IgD-negative memory B cell (primary cell): ENCODE measurements around the gene PTGIS. TPM values are rescaled to one million over a fixed set of nuclear protein-coding genes. Genes with fewer than 3 reads are reported as not detected.

ENCODE experiments used
- H3K27ac Mint-ChIP-seq, 3 donors: one replicate each; pipeline ENCODE4 v1.8.0; 2020 to 2022; ENCODE audit warnings: mild to moderate bottlenecking in 3 of 3, mixed read lengths in 3 of 3, moderate library complexity in 1 of 3
- H3K27me3 Mint-ChIP-seq: one replicate; pipeline ENCODE4 v1.8.0; 2021; ENCODE audit warnings: mixed read lengths
- H3K36me3 Mint-ChIP-seq: one replicate; pipeline ENCODE4 v1.8.0; 2020; ENCODE audit warnings: mild to moderate bottlenecking, mixed read lengths
- H3K4me1 Mint-ChIP-seq, 3 donors: one replicate each; pipeline ENCODE4 v1.8.0; 2020 to 2022; ENCODE audit warnings: mixed read lengths in 3 of 3, mild to moderate bottlenecking in 1 of 3
- H3K4me3 Mint-ChIP-seq, 4 donors: one replicate each; pipeline ENCODE4 v1.8.0; 2020 to 2022; ENCODE audit warnings: mild to moderate bottlenecking in 4 of 4, mixed read lengths in 4 of 4, moderate library complexity in 3 of 4
- H3K9me3 Mint-ChIP-seq, 3 donors: one replicate each; pipeline ENCODE4 v1.8.0; 2020 to 2021; ENCODE audit warnings: mixed read lengths in 3 of 3, mild to moderate bottlenecking in 1 of 3
- polyA plus RNA-seq: library from polyadenylated mRNA; unstranded; fragments of 300-500 nt; fragmentation: Illumina TruSeq; gene quantifications from one replicate; pipeline ENCODE4 v1.2.3, GENCODE V29; 2021

Gene PTGIS
- polyA plus RNA-seq, 1 donor from 2014 or later: not detected

GRCh38 chr20:49479785-49480184, 88.2 kb downstream of the PTGIS start:
- H3K36me3 Mint-ChIP-seq: peaks cover 2% of the 10 kb centered on the region
- peaks cover 0 to 3% (median 0%) of the 10 kb centered on the region in 3 donors for H3K9me3 Mint-ChIP-seq
- peaks cover 34% of the 10 kb centered on the region for H3K27me3 Mint-ChIP-seq
- no peak overlapping the region for H3K27ac Mint-ChIP-seq
- no peak overlapping the region for H3K4me3 Mint-ChIP-seq
- peaks cover 3 to 5% (median 5%) of the 10 kb centered on the region in 3 donors for H3K4me1 Mint-ChIP-seq

- no peaks in the 10 kb centered on the region for H3K36me3 Mint-ChIP-seq
- H3K27ac Mint-ChIP-seq: no peak overlapping the region
- H3K9me3 Mint-ChIP-seq: peaks cover 0 to 1% (median 0%) of the 10 kb centered on the region in 3 donors
- no peaks in the 10 kb centered on the region for H3K4me1 Mint-ChIP-seq
- no peak overlapping the region for H3K4me3 Mint-ChIP-seq
- H3K27me3 Mint-ChIP-seq: peaks cover 28% of the 10 kb centered on the region
Observed at GRCh38 chr20:49478754-49479689, 88.9 kb downstream of the PTGIS start.

- H3K9me3 Mint-ChIP-seq: peaks cover 0 to 1% (median 0%) of the 10 kb centered on the region in 3 donors
- no peaks in the 10 kb centered on the region for H3K36me3 Mint-ChIP-seq
- H3K27me3 Mint-ChIP-seq: peaks cover 28% of the 10 kb centered on the region
- H3K27ac Mint-ChIP-seq: no peak overlapping the region
- H3K4me1 Mint-ChIP-seq: no peaks in the 10 kb centered on the region
- no peak overlapping the region for H3K4me3 Mint-ChIP-seq
Observed at GRCh38 chr20:49478266-49478665, 89.7 kb downstream of the PTGIS start.

DNA sequence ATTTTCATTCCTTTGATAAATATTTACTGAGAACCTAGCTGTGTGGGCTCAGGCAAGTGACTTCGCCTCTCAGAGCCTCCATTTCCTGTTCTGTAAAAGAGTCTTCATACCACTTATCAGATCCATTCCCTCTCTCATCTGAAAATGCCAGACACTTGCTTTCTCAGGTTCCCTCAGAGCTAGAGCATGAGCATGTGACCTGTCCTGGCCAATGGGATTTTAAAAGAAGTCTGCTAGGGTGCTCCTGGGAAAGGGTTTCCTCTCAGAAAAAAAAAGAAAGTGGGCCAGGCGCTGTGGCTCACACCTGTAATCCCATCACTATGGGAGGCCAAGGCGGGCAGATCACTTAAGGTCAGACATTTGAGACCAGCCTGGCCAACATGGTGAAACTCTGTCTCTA, 90.7 kb downstream of the PTGIS start:
- Mint-ChIP-seq H3K36me3 (no peaks in the 10 kb centered on the region), H3K9me3 (peaks cover 0 to 1% (median 0%) of the 10 kb centered on the region in 3 donors), H3K27ac (no peak overlapping the region), H3K4me3 (no peak overlapping the region), H3K27me3 (peaks cover 28% of the 10 kb centered on the region), H3K4me1 (no peaks in the 10 kb centered on the region)

- peaks cover 0 to 1% (median 0%) of the 10 kb centered on the region in 3 donors for H3K9me3 Mint-ChIP-seq
- H3K36me3 Mint-ChIP-seq: no peaks in the 10 kb centered on the region
- H3K27me3 Mint-ChIP-seq: peaks cover 17% of the 10 kb centered on the region
- H3K27ac Mint-ChIP-seq: peak overlapping the region in 1 of 3 donors; percentile 7
- H3K4me3 Mint-ChIP-seq: no peak overlapping the region
- H3K4me1 Mint-ChIP-seq: no peaks in the 10 kb centered on the region
Observed at GRCh38 chr20:49476016-49476355, 92.0 kb downstream of the PTGIS start.

DNA sequence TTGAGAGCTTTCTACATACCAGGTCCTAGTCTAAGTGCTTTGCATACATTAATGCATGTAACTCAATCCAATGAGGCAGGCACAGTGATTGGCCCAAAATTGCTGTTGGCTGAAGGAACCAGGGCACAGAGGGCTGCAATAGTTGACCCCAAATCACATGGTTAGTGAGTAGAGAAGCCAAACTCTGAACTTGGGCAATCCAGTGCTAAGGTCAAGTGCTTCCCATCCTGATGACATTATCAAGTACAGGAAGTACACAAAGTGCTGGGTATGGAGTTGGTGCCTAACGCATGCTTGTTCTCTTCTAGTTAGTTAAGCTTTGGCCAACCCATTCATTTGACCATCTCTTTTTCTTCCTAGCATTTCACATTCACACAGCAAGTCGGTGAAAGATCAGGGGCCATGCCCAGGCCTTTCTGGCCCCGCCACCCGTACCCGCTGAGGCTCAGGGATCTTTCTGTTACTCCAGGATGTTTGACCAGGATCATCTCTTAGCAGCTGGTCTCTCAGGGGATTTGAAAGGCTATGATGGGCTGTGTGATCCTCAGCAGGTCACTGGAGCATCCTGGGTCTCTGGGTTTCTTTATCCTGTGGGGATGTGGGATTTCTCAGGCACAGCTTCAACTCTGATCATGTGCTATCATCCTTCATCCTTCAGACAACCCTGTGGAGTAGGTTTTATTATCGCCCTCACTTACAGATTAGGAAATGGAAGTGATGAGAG, 92.5 kb downstream of the PTGIS start:
- Mint-ChIP-seq H3K4me1 (no peaks in the 10 kb centered on the region), H3K4me3 (no peak overlapping the region), H3K27me3 (peaks cover 13% of the 10 kb centered on the region), H3K9me3 (no peaks in the 10 kb centered on the region), H3K36me3 (no peaks in the 10 kb centered on the region), H3K27ac (no peak overlapping the region)

DNA sequence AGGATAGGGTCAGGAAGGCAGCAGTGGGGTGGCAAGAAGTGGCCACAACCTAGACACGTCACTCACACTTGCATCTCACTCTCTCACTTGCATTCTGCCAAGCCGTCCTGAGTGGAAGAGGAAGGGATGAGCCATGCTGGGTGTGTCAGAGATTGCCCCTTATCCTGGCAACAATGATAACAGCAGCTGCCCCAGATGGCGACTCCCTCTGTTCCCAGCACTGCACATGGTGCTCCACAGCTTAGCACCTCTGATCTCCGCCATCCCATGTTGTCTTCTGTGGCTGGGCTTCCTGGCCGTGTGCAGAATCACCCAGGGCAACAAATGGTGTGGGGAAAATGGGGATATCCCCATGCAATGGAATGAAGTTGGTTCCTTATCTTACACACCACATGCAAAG, 96.5 kb downstream of the PTGIS start:
- Mint-ChIP-seq H3K27me3 (peaks cover 11% of the 10 kb centered on the region), H3K4me1 (no peaks in the 10 kb centered on the region), H3K36me3 (no peaks in the 10 kb centered on the region), H3K4me3 (no peak overlapping the region), H3K27ac (no peak overlapping the region), H3K9me3 (no peaks in the 10 kb centered on the region)

- Mint-ChIP-seq H3K4me1 (no peaks in the 10 kb centered on the region), H3K27ac (no peak overlapping the region), H3K27me3 (peaks cover 11% of the 10 kb centered on the region), H3K36me3 (no peaks in the 10 kb centered on the region), H3K4me3 (no peak overlapping the region), H3K9me3 (no peaks in the 10 kb centered on the region)
Observed at GRCh38 chr20:49470922-49471321, 97.0 kb downstream of the PTGIS start.

DNA sequence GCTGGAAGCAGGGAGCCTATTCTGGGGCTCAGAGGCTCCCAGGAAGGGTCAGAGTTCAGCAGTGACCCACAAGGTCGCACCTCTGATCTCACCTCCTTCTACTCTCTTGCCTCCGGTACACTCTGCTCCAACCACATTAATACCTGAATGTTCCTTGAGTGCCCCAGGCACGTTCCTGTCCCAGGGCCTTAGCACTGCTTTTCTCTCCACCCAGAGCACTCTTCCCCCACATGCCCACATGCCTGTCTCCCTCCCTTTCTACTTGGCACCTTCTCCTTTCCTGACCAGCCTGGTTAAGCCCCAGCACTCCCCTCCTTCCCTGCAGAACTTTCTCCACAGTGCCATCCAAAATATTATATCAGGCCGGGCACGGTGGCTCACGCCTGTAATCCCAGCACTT, 98.9 kb downstream of the PTGIS start:
- Mint-ChIP-seq H3K4me3 (no peak overlapping the region), H3K27me3 (peaks cover 13% of the 10 kb centered on the region), H3K27ac (peak overlapping the region in 1 of 3 donors; percentile 55), H3K36me3 (no peaks in the 10 kb centered on the region), H3K4me1 (no peaks in the 10 kb centered on the region), H3K9me3 (no peaks in the 10 kb centered on the region)

- Mint-ChIP-seq H3K27me3 (peaks cover 13% of the 10 kb centered on the region), H3K4me3 (no peak overlapping the region)
Observed at GRCh38 chr20:49468412-49468811, 99.5 kb downstream of the PTGIS start.

GRCh38 chr20:49466114-49466912, 101.6 kb downstream of the PTGIS start:
- Mint-ChIP-seq H3K9me3 (peaks cover 0 to 3% (median 0%) of the 10 kb centered on the region in 3 donors), H3K27ac (no peak overlapping the region), H3K27me3 (peaks cover 15% of the 10 kb centered on the region), H3K36me3 (no peaks in the 10 kb centered on the region), H3K4me1 (no peaks in the 10 kb centered on the region), H3K4me3 (no peak overlapping the region)

More at GRCh38 chr20:49468412-49468811, 99.5 kb downstream of the PTGIS start:
- Mint-ChIP-seq H3K9me3 (no peaks in the 10 kb centered on the region), H3K4me1 (no peaks in the 10 kb centered on the region), H3K36me3 (no peaks in the 10 kb centered on the region), H3K27ac (no peak overlapping the region)

GRCh38 chr20:49464556-49464955, 103.4 kb downstream of the PTGIS start:
- H3K4me3 Mint-ChIP-seq: no peak overlapping the region
- H3K27me3 Mint-ChIP-seq: peaks cover 18% of the 10 kb centered on the region
- no peak overlapping the region for H3K27ac Mint-ChIP-seq

DNA sequence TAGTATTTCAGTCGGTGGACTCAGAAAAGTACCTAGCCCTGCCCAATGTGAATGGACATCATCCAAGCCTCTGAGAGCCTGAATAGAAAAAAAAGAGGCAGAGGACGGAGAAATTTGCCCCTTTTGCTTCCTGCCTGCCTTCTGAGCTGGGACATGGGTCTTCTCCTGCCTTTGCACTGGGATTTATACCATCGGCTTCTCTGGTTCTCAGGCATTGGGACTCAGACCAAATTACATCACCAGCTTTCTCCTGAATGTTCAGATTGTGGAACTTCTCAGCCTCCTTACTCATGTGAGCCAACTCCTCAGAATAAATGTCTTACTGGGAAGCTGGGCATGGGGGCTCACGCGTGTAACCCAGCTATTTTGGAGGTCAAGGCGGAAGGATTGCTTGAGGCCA, 105.3 kb downstream of the PTGIS start:
- Mint-ChIP-seq H3K4me1 (peaks cover 0 to 2% (median 0%) of the 10 kb centered on the region in 3 donors), H3K27ac (no peak overlapping the region), H3K9me3 (peaks cover 0 to 3% (median 0%) of the 10 kb centered on the region in 3 donors), H3K27me3 (peaks cover 14% of the 10 kb centered on the region), H3K4me3 (no peak overlapping the region), H3K36me3 (peaks cover 2% of the 10 kb centered on the region)

More at GRCh38 chr20:49464556-49464955, 103.4 kb downstream of the PTGIS start:
- Mint-ChIP-seq H3K9me3 (peaks cover 0 to 3% (median 0%) of the 10 kb centered on the region in 3 donors), H3K36me3 (no peaks in the 10 kb centered on the region), H3K4me1 (no peaks in the 10 kb centered on the region)

- peaks cover 0 to 3% (median 0%) of the 10 kb centered on the region in 3 donors for H3K9me3 Mint-ChIP-seq
- H3K4me1 Mint-ChIP-seq: peaks cover 0 to 2% (median 0%) of the 10 kb centered on the region in 3 donors
- H3K4me3 Mint-ChIP-seq: no peak overlapping the region
- peaks cover 2% of the 10 kb centered on the region for H3K36me3 Mint-ChIP-seq
- H3K27ac Mint-ChIP-seq: no peak overlapping the region
- peaks cover 16% of the 10 kb centered on the region for H3K27me3 Mint-ChIP-seq
Observed at GRCh38 chr20:49461894-49462620, 105.9 kb downstream of the PTGIS start.
